Right lobe of liver (tissue), 6 donors: Measurements from ENCODE around the gene CPN1. TPM values are rescaled to one million over a fixed set of nuclear protein-coding genes. Genes with fewer than 3 reads are reported as not detected.
"Not testable (repeated sequence)": the region's sequence is repeated elsewhere in the genome, so short reads cannot be mapped to it uniquely, and the experiment has no call there.

Experiments
- ATAC-seq, 4 donors: fragments of 200-7000 bp; cut with Tn5 transposase; one replicate each; pipeline ENCODE4 v1.9.1; 2020; ENCODE audit warnings: mild to moderate bottlenecking in 4 of 4, moderate library complexity in 4 of 4
- DNase-seq, 3 donors: peaks; one replicate each; pipeline ENCODE4 v3.0.0-alpha.2; 2020
- H3K27ac ChIP-seq, 3 donors: fragments of 200-600 bp; one replicate each; pipeline ENCODE4 v1.8.0; 2022
- H3K27me3 ChIP-seq, 2 donors: fragments of 200-600 bp; one replicate each; pipeline ENCODE4 v1.8.0; 2022
- H3K36me3 ChIP-seq, 4 donors: fragments of 200-600 bp; sonication (generic) in 1 of 4; one replicate each; pipeline versions ENCODE4 v1.5.1 to v1.8.0; 2017 to 2022; ENCODE audit warnings: control low read depth in 1 of 4
- H3K4me1 ChIP-seq, 4 donors: fragments of 200-600 bp; sonication (generic) in 1 of 4; one replicate each; pipeline versions ENCODE4 v1.5.1 to v1.8.0; 2017 to 2022; ENCODE audit warnings: control low read depth in 1 of 4
- H3K4me3 ChIP-seq, 3 donors: fragments of 200-600 bp; one replicate each; pipeline ENCODE4 v1.8.0; 2022
- H3K9me3 ChIP-seq, 4 donors: fragments of 200-600 bp; sonication (generic) in 1 of 4; one replicate each; pipeline versions ENCODE4 v1.5.1 to v1.8.0; 2017 to 2022; ENCODE audit warnings: control low read depth in 1 of 4
- CTCF ChIP-seq, 4 donors: fragments of 200-600 bp in 3 of 4; fragments of 450-650 bp in 1 of 4; IDR thresholded peaks; one replicate each; pipeline versions ENCODE4 v1.5.1 to v1.8.0; 2016 to 2022; ENCODE audit warnings: antibody characterized with exemption in 4 of 4, mild to moderate bottlenecking in 2 of 4
- POLR2A ChIP-seq: fragments of 450-650 bp; IDR thresholded peaks from one replicate; pipeline ENCODE4 v1.6.1; 2017; ENCODE audit warnings: antibody characterized with exemption, mild to moderate bottlenecking
- WGBS: methylation state at CpG from one replicate; pipeline ENCODE4 v1.1.6; 2018; ENCODE audit warnings: low coverage, low lambda C conversion rate; ENCODE audit not compliant: insufficient coverage; ENCODE audit errors: missing lambda C conversion rate; 5-methylcytosine and 5-hydroxymethylcytosine counted together
- intact Hi-C, 2 donors: fragments of 100-400 bp; cut with DNase I; formaldehyde crosslinking; loops; one replicate each; pipeline versions ENCODE4 v1.11.2 to v1.14.1; 2022
- long read RNA-seq: library from polyadenylated mRNA; unstranded; transcript quantifications from one replicate; pipeline ENCODE4 v2.0.0, GENCODE V29; 2019
- total RNA-seq, 6 experiments: library from RNA; depleted of rRNA in 2 of 6; stranded (reverse); fragments of >200 nt in 2 of 6; fragmentation: NEBNext Ultra II Directional in 3 of 6; extraction: Animal tissue kit (Norgen Biotek cat#: 25700) in 3 of 6; gene quantifications; one replicate each; pipeline versions ENCODE4 v1.1.0 to v1.2.4, GENCODE V29; 2016 to 2023
- donor health status: DM: no; HTN: yes; CAD: no.
- donor health status: DM: no; HTN: no; CAD: no.
- donor health status: DM: no; HTN: no; CAD: no.
- donor health status: DM: no; HTN: yes; CAD: no.
- donor health status: DM: no; HTN: yes; CAD: no.

CPN1 gene
- 10 to 100 TPM; 20.7 to 76.6 (median 54.4) TPM for total RNA-seq
- long read RNA-seq, partial matches to known transcripts: 1 of 5 reads
- long read RNA-seq, other reads (novel, unspliced or antisense): 0 of 5 reads

- no peaks in the 10 kb centered on the region for H3K36me3 ChIP-seq
- H3K4me1 ChIP-seq: peaks cover 0 to 7% (median 0%) of the 10 kb centered on the region in 4 donors
- H3K27me3 ChIP-seq: no peaks in the 10 kb centered on the region
- 33% methylated on average over 8 of the region's 24 CpGs for WGBS
- peak; percentile 31 to 64 (median 62) for DNase-seq
- H3K4me3 ChIP-seq: peak within 1 kb of the TSS; percentile 46 to 71 (median 69)
- intact Hi-C loops: no loop called here
- H3K27ac ChIP-seq: peak within 1 kb of the TSS; percentile 9 to 95 (median 70)
- H3K9me3 ChIP-seq: no peaks in the 10 kb centered on the region
- TF ChIP-seq CTCF (IDR thresholded peaks at IDR 0.05) (no peak), POLR2A (peak; percentile 78)
- peak; percentile 83 to 84 (median 84) for ATAC-seq
Measured at GRCh38 chr10:100081075-100082001, at the start of gene CPN1. TSS of gene CPN1 (minus strand) at chr10:100081869. CDS start at chr10:100081625, 244 bp downstream.

- DNase-seq (no peak), ATAC-seq (no peak)
- H3K4me3 ChIP-seq: no peak overlapping the region
- no peaks in the 10 kb centered on the region for H3K27me3 ChIP-seq
- WGBS: 70% methylated on average over 2 of the region's 7 CpGs
- no peaks in the 10 kb centered on the region for H3K9me3 ChIP-seq
- TF ChIP-seq CTCF (IDR thresholded peaks at IDR 0.05) (no peak), POLR2A (no peak)
- H3K4me1 ChIP-seq: no peaks in the 10 kb centered on the region
- H3K36me3 ChIP-seq: no peaks in the 10 kb centered on the region
- intact Hi-C loops: no loop called here
- no peak overlapping the region for H3K27ac ChIP-seq
Measured at GRCh38 chr10:100130831-100131230, 49.2 kb upstream of the CPN1 start.

- TF ChIP-seq POLR2A (no peak), CTCF (IDR thresholded peaks at IDR 0.05) (no peak)
- ATAC-seq (peak in 3 of 4 donors; percentile 13 to 54 (median 53)), DNase-seq (no peak)
- Histone ChIP-seq H3K4me3 (no peak overlapping the region), H3K4me1 (no peaks in the 10 kb centered on the region), H3K9me3 (no peaks in the 10 kb centered on the region), H3K27ac (no peak overlapping the region), H3K27me3 (no peaks in the 10 kb centered on the region), H3K36me3 (no peaks in the 10 kb centered on the region)
- intact Hi-C loops: no loop called here
- whole genome bisulfite sequencing: 64% methylated on average over 8 of the region's 9 CpGs
Measured at GRCh38 chr10:100129424-100129823, 47.8 kb upstream of the CPN1 start.

GRCh38 chr10:100128951-100129350 lies 47.3 kb upstream of the CPN1 start:
- Histone ChIP-seq H3K4me3 (no peak overlapping the region), H3K27me3 (no peaks in the 10 kb centered on the region), H3K9me3 (no peaks in the 10 kb centered on the region), H3K36me3 (no peaks in the 10 kb centered on the region), H3K4me1 (no peaks in the 10 kb centered on the region), H3K27ac (no peak overlapping the region)
- DNase-seq (no peak), ATAC-seq (no peak)
- WGBS: 89% methylated on average over 6 of the region's 8 CpGs
- TF ChIP-seq CTCF (IDR thresholded peaks at IDR 0.05): no peak
- no peak for TF ChIP-seq POLR2A
- intact Hi-C loops: no loop called here

GRCh38 chr10:100125335-100125734 lies 43.7 kb upstream of the CPN1 start:
- DNase-seq, ATAC-seq, H3K4me1 ChIP-seq, H3K27me3 ChIP-seq, H3K36me3 ChIP-seq, H3K27ac ChIP-seq, H3K4me3 ChIP-seq, intact Hi-C loops, H3K9me3 ChIP-seq: not testable (repeated sequence)
- WGBS: 92% methylated on average over 1 of the region's 2 CpGs
